K562 (cell line): ENCODE measurements around the gene LRRC7. TPM values are rescaled to one million over a fixed set of nuclear protein-coding genes. Genes with fewer than 3 reads are reported as not detected.

Source experiments
- ATAC-seq: fragments of 200-7000 bp; cut with Tn5 transposase; 3 replicates; pipeline ENCODE4 v1.9.1; 2020; ENCODE audit warnings: moderate library complexity
- BruUV-seq: library from RNA; stranded (reverse); fragments of 400-500 nt; replicated peaks from 2 replicates; lab custom pipeline; 2021; lab: Mats Ljungman, UMichigan
- CTCF ChIA-PET: fragments of 300-600 bp; formaldehyde crosslinking; extraction: SDS; loops from one replicate; lab custom pipeline; 2021; ENCODE audit warnings: low intra/inter-chr PET ratio; lab: Yijun Ruan, JAX
- POLR2A ChIA-PET: fragments of 300-600, 350-650 bp; sonication (Branson Sonifier 250); formaldehyde crosslinking; extraction: SDS; loops from one replicate; lab custom pipeline; 2021; ENCODE audit warnings: antibody characterized with exemption, inconsistent platforms; lab: Yijun Ruan, JAX
- DNase-seq, 4 experiments: peaks; one replicate each; pipeline versions ENCODE4 v3.0.0 to v3.0.0-alpha.2; 2011 to 2018; ENCODE audit warnings: low spot score in 3 of 4, mixed read lengths in 3 of 4; ENCODE audit errors: extremely low read depth in 1 of 4
- FAIRE-seq: peaks from 2 replicates; lab custom pipeline; 2011; peaks lifted over from hg19 to GRCh38; lab: Jason Lieb, UNC
- H2AFZ ChIP-seq: 2 replicates; pipeline ENCODE4 v1.6.0; 2011; ENCODE audit warnings: low read depth, low read length, control low read depth, inconsistent platforms
- H3K27ac ChIP-seq: fragments of 200-600 bp; 3 replicates; pipeline ENCODE4 v1.8.0; 2011; ENCODE audit warnings: low read depth, mild to moderate bottlenecking, control low read depth, inconsistent platforms, low read length, moderate library complexity, mixed read lengths; ENCODE audit errors: extremely low read depth
- H3K27me3 ChIP-seq, 2 experiments: fragments of 300-600 bp in 1 of 2; 2 replicates in 1 of 2; 3 replicates in 1 of 2; pipeline versions ENCODE4 v1.6.0 to v1.8.0; 2011; ENCODE audit warnings: inconsistent platforms in 2 of 2, low read length in 2 of 2, mild to moderate bottlenecking in 1 of 2, mixed read lengths in 1 of 2, moderate library complexity in 1 of 2; ENCODE audit not compliant: control insufficient read depth in 2 of 2, insufficient read depth in 2 of 2
- H3K36me3 ChIP-seq: fragments of 300-600 bp; 3 replicates; pipeline ENCODE4 v1.8.0; 2011; ENCODE audit warnings: mild to moderate bottlenecking, low read length, inconsistent platforms; ENCODE audit not compliant: control insufficient read depth, insufficient read depth
- H3K4me1 ChIP-seq, 2 experiments: fragments of 200-600 bp in 1 of 2; replicated peaks in 1 of 2; 2 replicates in 1 of 2; 3 replicates in 1 of 2; pipeline versions ENCODE4 v1.5.1 to v1.8.0; 2011; ENCODE audit warnings: inconsistent platforms in 2 of 2, low read length in 2 of 2, mild to moderate bottlenecking in 1 of 2, mixed read lengths in 1 of 2, moderate library complexity in 1 of 2; ENCODE audit not compliant: control insufficient read depth in 2 of 2, insufficient read depth in 2 of 2
- H3K4me2 ChIP-seq: 2 replicates; pipeline ENCODE4 v1.6.1; 2011; ENCODE audit warnings: low read length, control low read depth, inconsistent platforms, mixed read lengths; ENCODE audit not compliant: insufficient read depth
- H3K4me3 ChIP-seq: fragments of 200-600 bp; sonication (generic), shearing (Covaris generic); 2 replicates; pipeline ENCODE4 v1.5.1; 2016; ENCODE audit warnings: control low read depth, inconsistent platforms
- H3K79me2 ChIP-seq: fragments of 200-600 bp; 3 replicates; pipeline ENCODE4 v1.8.0; 2011; ENCODE audit warnings: low read length, inconsistent platforms; ENCODE audit not compliant: control insufficient read depth, insufficient read depth
- H3K9ac ChIP-seq, 2 experiments: 2 replicates each; pipeline versions ENCODE4 v1.6.0 to v1.6.1; 2011; ENCODE audit warnings: low read depth in 2 of 2, low read length in 2 of 2, control low read depth in 1 of 2, inconsistent platforms in 1 of 2, mild to moderate bottlenecking in 1 of 2, mixed read lengths in 1 of 2; ENCODE audit not compliant: insufficient read depth in 1 of 2
- H3K9me1 ChIP-seq: one replicate; pipeline ENCODE4 v1.6.0; 2011; ENCODE audit warnings: inconsistent platforms, mild to moderate bottlenecking, low read length, moderate library complexity; ENCODE audit not compliant: control insufficient read depth, insufficient read depth
- H3K9me3 ChIP-seq: replicated peaks from 2 replicates; pipeline ENCODE4 v1.5.1; 2011; ENCODE audit warnings: low read depth, low read length, inconsistent platforms; ENCODE audit not compliant: control insufficient read depth, insufficient read depth
- H4K20me1 ChIP-seq: replicated peaks from 2 replicates; pipeline ENCODE4 v1.6.1; 2011; ENCODE audit warnings: low read length, inconsistent platforms, mixed read lengths; ENCODE audit not compliant: control insufficient read depth, insufficient read depth
- BRCA1 ChIP-seq, 2 experiments: fragments of 450-650 bp in 1 of 2; sonication (generic) in 1 of 2; formaldehyde crosslinking in 1 of 2; IDR thresholded peaks; 2 replicates each; pipeline versions ENCODE4 v1.5.0 to v1.6.1; 2017 to 2020; ENCODE audit warnings: mild to moderate bottlenecking in 1 of 2, missing genetic modification reagents in 1 of 2
- POLR2G ChIP-seq: fragments of 200-400 bp; formaldehyde crosslinking; IDR thresholded peaks from 2 replicates; pipeline ENCODE4 v1.6.1; 2017; ENCODE audit warnings: low read depth, mild to moderate bottlenecking, antibody characterized with exemption, low read length, moderate library complexity
- PRPF4 ChIP-seq: fragments of 200-400 bp; formaldehyde crosslinking; IDR thresholded peaks from one replicate; pipeline ENCODE4 v1.6.1; 2017; ENCODE audit warnings: low read length, low read depth, mild to moderate bottlenecking; ENCODE audit not compliant: insufficient read depth, poor library complexity, severe bottlenecking
- RBM39 ChIP-seq: fragments of 200-400 bp; formaldehyde crosslinking; optimal IDR thresholded peaks from 2 replicates; pipeline ENCODE3; 2018; ENCODE audit warnings: low read depth, low read length
- TBP ChIP-seq: optimal IDR thresholded peaks from 2 replicates; pipeline ENCODE3; 2011; ENCODE audit warnings: low read depth, low read length, improper control_type of control experiment
- ZNF174 ChIP-seq: fragments of 250-450 bp; sonication (Bioruptor Pico); IDR thresholded peaks from 2 replicates; pipeline ENCODE4 v1.4.0; 2020; ENCODE audit warnings: mild to moderate bottlenecking
- ZNF3 ChIP-seq: fragments of 250-450 bp; sonication (Bioruptor Pico); IDR thresholded peaks from 2 replicates; pipeline ENCODE4 v1.5.0; 2021; ENCODE audit warnings: mild to moderate bottlenecking, moderate library complexity
- WGBS: fragments of 100-300 bp; shearing (Covaris generic); methylation state at CpG from one replicate; pipeline ENCODE4 v1.1.6; 2016; ENCODE audit warnings: low coverage, mixed read lengths; ENCODE audit not compliant: insufficient coverage; ENCODE audit errors: missing lambda C conversion rate; 5-methylcytosine and 5-hydroxymethylcytosine counted together
- in situ Hi-C: fragments of 300-500 bp; cut with MboI; formaldehyde crosslinking; loops from 4 replicates; pipeline ENCODE4 v1.15.0; 2018; ENCODE audit warnings: inconsistent platforms, mixed read lengths
- intact Hi-C: fragments of 100-400 bp; cut with micrococcal nuclease; formaldehyde crosslinking; loops from 2 replicates; pipeline ENCODE4 v1.14.2; 2022
- polyA plus RNA-seq, 8 experiments: library from polyadenylated mRNA; depleted of rRNA in 4 of 8; stranded (reverse) in 5 of 8; unstranded in 3 of 8; fragments of >200 nt; fragmentation: Nextera tagmentation in 2 of 8; fragmentation: Illumina TruSeq in 1 of 8; extraction: Ambion mirVana in 2 of 8; extraction: Trizol in 1 of 8; gene quantifications; 2 replicates each; pipeline versions ENCODE4 v1.2.1 to v1.2.3, GENCODE V29; 2011 to 2014; ENCODE audit warnings: inconsistent platforms in 1 of 8, missing spikeins in 1 of 8
- total RNA-seq, 7 experiments: library from RNA; depleted of rRNA in 6 of 7; stranded (reverse); fragments of >200 nt in 6 of 7; fragmentation: Illumina TruSeq in 2 of 7; extraction: Trizol in 2 of 7; gene quantifications; 2 replicates each; pipeline versions ENCODE4 v1.2.1 to v1.2.3, GENCODE V29; 2011 to 2021; ENCODE audit warnings: low replicate concordance in 1 of 7
- TF ChIP-seq, protein P1 (sequence below): fragments of 450-650 bp; IDR thresholded peaks from 2 replicates; pipeline ENCODE4 v1.6.1; 2017; ENCODE audit warnings: antibody characterized with exemption

Gene LRRC7
- total and polyA plus RNA-seq, 9 of the 15 experiments (the other 6 are each of a cell fraction or from before 2014, with no cell fraction given) = 0.09 to 0.94 (median 0.49) TPM

DNA sequence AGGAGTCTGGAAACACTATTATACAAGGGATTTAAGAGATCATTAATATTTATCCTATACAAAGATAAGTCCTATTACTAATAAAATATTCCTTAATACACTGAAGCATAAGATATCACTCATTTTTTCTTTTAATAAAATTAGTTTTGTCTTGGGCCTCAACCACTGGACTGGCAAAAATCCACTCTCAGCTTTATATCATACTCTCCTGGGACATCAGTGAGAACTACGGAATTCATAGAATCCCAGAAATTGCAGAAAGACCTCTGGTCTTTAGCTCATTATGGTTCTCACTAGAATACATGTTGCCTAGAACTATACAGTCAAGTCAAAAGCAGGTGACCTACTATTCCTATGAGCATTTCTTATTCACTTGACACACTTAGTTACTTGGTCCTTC is 352.7 kb downstream of the LRRC7 start:
- no peaks in the 10 kb centered on the region for H3K79me2 ChIP-seq
- peaks cover 0 to 7% of the 10 kb centered on the region in 2 experiments; a peak in 2 of 5 replicates for H3K4me1 ChIP-seq
- no peaks in the 10 kb centered on the region for H3K9me1 ChIP-seq
- TF ChIP-seq RBM39 (no peak), ZNF174 (CRISPR knock-in tag) (no peak), POLR2G (no peak), PRPF4 (no peak), ZNF3 (CRISPR knock-in tag) (no peak), BRCA1 (IDR thresholded peaks at IDR 0.05) (no peak), BRCA1 (CRISPR knock-in tag; IDR thresholded peaks at IDR 0.05) (no peak), TBP (no peak)
- TF ChIP-seq, protein P1, sequence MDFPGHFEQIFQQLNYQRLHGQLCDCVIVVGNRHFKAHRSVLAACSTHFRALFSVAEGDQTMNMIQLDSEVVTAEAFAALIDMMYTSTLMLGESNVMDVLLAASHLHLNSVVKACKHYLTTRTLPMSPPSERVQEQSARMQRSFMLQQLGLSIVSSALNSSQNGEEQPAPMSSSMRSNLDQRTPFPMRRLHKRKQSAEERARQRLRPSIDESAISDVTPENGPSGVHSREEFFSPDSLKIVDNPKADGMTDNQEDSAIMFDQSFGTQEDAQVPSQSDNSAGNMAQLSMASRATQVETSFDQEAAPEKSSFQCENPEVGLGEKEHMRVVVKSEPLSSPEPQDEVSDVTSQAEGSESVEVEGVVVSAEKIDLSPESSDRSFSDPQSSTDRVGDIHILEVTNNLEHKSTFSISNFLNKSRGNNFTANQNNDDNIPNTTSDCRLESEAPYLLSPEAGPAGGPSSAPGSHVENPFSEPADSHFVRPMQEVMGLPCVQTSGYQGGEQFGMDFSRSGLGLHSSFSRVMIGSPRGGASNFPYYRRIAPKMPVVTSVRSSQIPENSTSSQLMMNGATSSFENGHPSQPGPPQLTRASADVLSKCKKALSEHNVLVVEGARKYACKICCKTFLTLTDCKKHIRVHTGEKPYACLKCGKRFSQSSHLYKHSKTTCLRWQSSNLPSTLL = no peak
- no peaks in the 10 kb centered on the region for H3K27me3 ChIP-seq
- H3K36me3 ChIP-seq = no peaks in the 10 kb centered on the region
- H4K20me1 ChIP-seq = no peaks in the 10 kb centered on the region
- ATAC-seq (no peak), DNase-seq (no peak), FAIRE-seq (no peak)
- in situ Hi-C loops (no loop called here), intact Hi-C loops (no loop called here)
- no peak overlapping the region for H2AFZ ChIP-seq
- H3K27ac ChIP-seq = no peak overlapping the region
- H3K9ac ChIP-seq = no peak overlapping the region
- H3K9me3 ChIP-seq = no peaks in the 10 kb centered on the region
- H3K4me3 ChIP-seq = no peak overlapping the region
- WGBS = 27% methylated on average over 1 of the region's 1 CpG
- no TSS peak for BruUV-seq
- CTCF ChIA-PET = no interaction called here
- POLR2A ChIA-PET = no interaction called here
- H3K4me2 ChIP-seq = no peak overlapping the region
